HepG2 (cell line): ENCODE results near the gene LTB4R2. TPM values are rescaled to one million over a fixed set of nuclear protein-coding genes. Genes with fewer than 3 reads are reported as not detected.
A peak's percentile ranks its signal among the peaks of the same experiment; 100 is the strongest.

Experiments used
- HNRNPLL ChIP-seq: fragments of 200-400 bp; formaldehyde crosslinking; IDR thresholded peaks from 2 replicates; pipeline ENCODE4 v1.6.1; 2017; ENCODE audit warnings: mild to moderate bottlenecking, low read depth, low read length; ENCODE audit not compliant: poor library complexity, severe bottlenecking
- ZBTB4 ChIP-seq: sonication (generic); formaldehyde crosslinking; IDR thresholded peaks from 2 replicates; pipeline ENCODE4 v1.4.0; 2020; ENCODE audit warnings: missing genetic modification reagents, mild to moderate bottlenecking, borderline replicate concordance
- ZFP90 ChIP-seq: sonication (generic); formaldehyde crosslinking; IDR thresholded peaks from 2 replicates; pipeline ENCODE4 v1.8.0; 2022; ENCODE audit warnings: missing genetic modification reagents, mild to moderate bottlenecking, inconsistent platforms, borderline replicate concordance
- ZNF574 ChIP-seq: sonication (generic); formaldehyde crosslinking; IDR thresholded peaks from 2 replicates; pipeline ENCODE4 v1.4.0; 2020; ENCODE audit warnings: missing genetic modification reagents
- ZNF597 ChIP-seq: sonication (generic); formaldehyde crosslinking; IDR thresholded peaks from 2 replicates; pipeline ENCODE4 v1.5.0; 2020; ENCODE audit warnings: missing genetic modification reagents
- ZNF660 ChIP-seq: sonication (generic); formaldehyde crosslinking; IDR thresholded peaks from 2 replicates; pipeline ENCODE4 v1.5.1; 2020; ENCODE audit warnings: mild to moderate bottlenecking, low read depth, missing genetic modification reagents, borderline replicate concordance
- ZNF781 ChIP-seq: sonication (generic); formaldehyde crosslinking; IDR thresholded peaks from 2 replicates; pipeline ENCODE4 v1.5.1; 2020; ENCODE audit warnings: borderline replicate concordance, mild to moderate bottlenecking, missing genetic modification reagents; ENCODE audit errors: not compliant biosample characterization
- polyA plus RNA-seq, 8 experiments: library from polyadenylated mRNA; depleted of rRNA in 3 of 8; stranded (reverse) in 7 of 8; unstranded in 1 of 8; fragments of >200 nt; fragmentation: Illumina TruSeq in 4 of 8; extraction: Trizol in 4 of 8; gene quantifications; 2 replicates each; pipeline versions ENCODE4 v1.2.1 to v1.2.3, GENCODE V29; 2011 to 2016; ENCODE audit warnings: low read depth in 4 of 8, missing spikeins in 1 of 8, mixed read lengths in 1 of 8; ENCODE audit not compliant: insufficient read depth in 1 of 8
- total RNA-seq, 5 experiments: library from RNA; depleted of rRNA; stranded (reverse); fragments of >200 nt; fragmentation: Illumina TruSeq; extraction: Trizol; gene quantifications; 2 replicates each; pipeline ENCODE4 v1.2.3, GENCODE V29; 2016; ENCODE audit warnings: low read depth in 1 of 5
- TF ChIP-seq, protein P1 (sequence below): sonication (generic); formaldehyde crosslinking; IDR thresholded peaks from 2 replicates; pipeline ENCODE4 v1.5.0; 2020; ENCODE audit warnings: mild to moderate bottlenecking, missing genetic modification reagents, borderline replicate concordance
- TF ChIP-seq, protein P2 (sequence below): sonication (generic); formaldehyde crosslinking; IDR thresholded peaks from 2 replicates; pipeline ENCODE4 v1.5.1; 2020; ENCODE audit warnings: mild to moderate bottlenecking, missing genetic modification reagents, moderate library complexity

The LTB4R2 gene
- total and polyA plus RNA-seq, 2 of the 13 experiments (the other 11 are each of a cell fraction or from before 2014, with no cell fraction given) = 3.9 to 6.9 TPM

- TF ChIP-seq, protein P1, sequence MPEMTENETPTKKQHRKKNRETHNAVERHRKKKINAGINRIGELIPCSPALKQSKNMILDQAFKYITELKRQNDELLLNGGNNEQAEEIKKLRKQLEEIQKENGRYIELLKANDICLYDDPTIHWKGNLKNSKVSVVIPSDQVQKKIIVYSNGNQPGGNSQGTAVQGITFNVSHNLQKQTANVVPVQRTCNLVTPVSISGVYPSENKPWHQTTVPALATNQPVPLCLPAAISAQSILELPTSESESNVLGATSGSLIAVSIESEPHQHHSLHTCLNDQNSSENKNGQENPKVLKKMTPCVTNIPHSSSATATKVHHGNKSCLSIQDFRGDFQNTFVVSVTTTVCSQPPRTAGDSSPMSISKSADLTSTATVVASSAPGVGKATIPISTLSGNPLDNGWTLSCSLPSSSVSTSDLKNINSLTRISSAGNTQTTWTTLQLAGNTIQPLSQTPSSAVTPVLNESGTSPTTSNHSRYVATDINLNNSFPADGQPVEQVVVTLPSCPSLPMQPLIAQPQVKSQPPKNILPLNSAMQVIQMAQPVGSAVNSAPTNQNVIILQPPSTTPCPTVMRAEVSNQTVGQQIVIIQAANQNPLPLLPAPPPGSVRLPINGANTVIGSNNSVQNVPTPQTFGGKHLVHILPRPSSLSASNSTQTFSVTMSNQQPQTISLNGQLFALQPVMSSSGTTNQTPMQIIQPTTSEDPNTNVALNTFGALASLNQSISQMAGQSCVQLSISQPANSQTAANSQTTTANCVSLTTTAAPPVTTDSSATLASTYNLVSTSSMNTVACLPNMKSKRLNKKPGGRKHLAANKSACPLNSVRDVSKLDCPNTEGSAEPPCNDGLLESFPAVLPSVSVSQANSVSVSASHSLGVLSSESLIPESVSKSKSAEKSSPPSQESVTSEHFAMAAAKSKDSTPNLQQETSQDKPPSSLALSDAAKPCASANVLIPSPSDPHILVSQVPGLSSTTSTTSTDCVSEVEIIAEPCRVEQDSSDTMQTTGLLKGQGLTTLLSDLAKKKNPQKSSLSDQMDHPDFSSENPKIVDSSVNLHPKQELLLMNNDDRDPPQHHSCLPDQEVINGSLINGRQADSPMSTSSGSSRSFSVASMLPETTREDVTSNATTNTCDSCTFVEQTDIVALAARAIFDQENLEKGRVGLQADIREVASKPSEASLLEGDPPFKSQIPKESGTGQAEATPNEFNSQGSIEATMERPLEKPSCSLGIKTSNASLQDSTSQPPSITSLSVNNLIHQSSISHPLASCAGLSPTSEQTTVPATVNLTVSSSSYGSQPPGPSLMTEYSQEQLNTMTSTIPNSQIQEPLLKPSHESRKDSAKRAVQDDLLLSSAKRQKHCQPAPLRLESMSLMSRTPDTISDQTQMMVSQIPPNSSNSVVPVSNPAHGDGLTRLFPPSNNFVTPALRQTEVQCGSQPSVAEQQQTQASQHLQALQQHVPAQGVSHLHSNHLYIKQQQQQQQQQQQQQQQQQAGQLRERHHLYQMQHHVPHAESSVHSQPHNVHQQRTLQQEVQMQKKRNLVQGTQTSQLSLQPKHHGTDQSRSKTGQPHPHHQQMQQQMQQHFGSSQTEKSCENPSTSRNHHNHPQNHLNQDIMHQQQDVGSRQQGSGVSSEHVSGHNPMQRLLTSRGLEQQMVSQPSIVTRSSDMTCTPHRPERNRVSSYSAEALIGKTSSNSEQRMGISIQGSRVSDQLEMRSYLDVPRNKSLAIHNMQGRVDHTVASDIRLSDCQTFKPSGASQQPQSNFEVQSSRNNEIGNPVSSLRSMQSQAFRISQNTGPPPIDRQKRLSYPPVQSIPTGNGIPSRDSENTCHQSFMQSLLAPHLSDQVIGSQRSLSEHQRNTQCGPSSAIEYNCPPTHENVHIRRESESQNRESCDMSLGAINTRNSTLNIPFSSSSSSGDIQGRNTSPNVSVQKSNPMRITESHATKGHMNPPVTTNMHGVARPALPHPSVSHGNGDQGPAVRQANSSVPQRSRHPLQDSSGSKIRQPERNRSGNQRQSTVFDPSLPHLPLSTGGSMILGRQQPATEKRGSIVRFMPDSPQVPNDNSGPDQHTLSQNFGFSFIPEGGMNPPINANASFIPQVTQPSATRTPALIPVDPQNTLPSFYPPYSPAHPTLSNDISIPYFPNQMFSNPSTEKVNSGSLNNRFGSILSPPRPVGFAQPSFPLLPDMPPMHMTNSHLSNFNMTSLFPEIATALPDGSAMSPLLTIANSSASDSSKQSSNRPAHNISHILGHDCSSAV (CRISPR knock-in tag) = no peak
- TF ChIP-seq ZBTB4 = peak; percentile 59; the same call in 1 of the 2 replicates
- no peak; the same call in none of the 2 replicates for TF ChIP-seq ZNF574 (CRISPR knock-in tag)
- TF ChIP-seq, protein P2, sequence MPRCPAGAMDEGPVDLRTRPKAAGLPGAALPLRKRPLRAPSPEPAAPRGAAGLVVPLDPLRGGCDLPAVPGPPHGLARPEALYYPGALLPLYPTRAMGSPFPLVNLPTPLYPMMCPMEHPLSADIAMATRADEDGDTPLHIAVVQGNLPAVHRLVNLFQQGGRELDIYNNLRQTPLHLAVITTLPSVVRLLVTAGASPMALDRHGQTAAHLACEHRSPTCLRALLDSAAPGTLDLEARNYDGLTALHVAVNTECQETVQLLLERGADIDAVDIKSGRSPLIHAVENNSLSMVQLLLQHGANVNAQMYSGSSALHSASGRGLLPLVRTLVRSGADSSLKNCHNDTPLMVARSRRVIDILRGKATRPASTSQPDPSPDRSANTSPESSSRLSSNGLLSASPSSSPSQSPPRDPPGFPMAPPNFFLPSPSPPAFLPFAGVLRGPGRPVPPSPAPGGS = peak; percentile 94
- no peak; the same call in 1 of the 2 replicates for TF ChIP-seq ZFP90
- no peak for TF ChIP-seq ZNF597 (CRISPR knock-in tag)
- TF ChIP-seq HNRNPLL = peak; percentile 86
- TF ChIP-seq ZNF660 = 0 out of 2 replicates have a peak, but pooled peaks have one; percentile 24
- TF ChIP-seq ZNF781 = peak; percentile 95
Measured at GRCh38 chr14:24332268-24332993, 22.5 kb downstream of the LTB4R2 start (continued).
